HepG2 (cell line): ENCODE measurements around the gene NSD2. TPM values are rescaled to one million over a fixed set of nuclear protein-coding genes. Genes with fewer than 3 reads are reported as not detected.

Experiments used
- ATAC-seq: fragments of 200-7000 bp; cut with Tn5 transposase; 3 replicates; pipeline ENCODE4 v1.9.1; 2020; ENCODE audit warnings: mild to moderate bottlenecking, moderate library complexity
- BruUV-seq: library from RNA; stranded (reverse); fragments of 400-500 nt; replicated peaks from 2 replicates; lab custom pipeline; 2021; lab: Mats Ljungman, UMichigan
- CTCF ChIA-PET: fragments of 300-600 bp; formaldehyde crosslinking; extraction: SDS; loops from one replicate; lab custom pipeline; 2021; ENCODE audit warnings: low total read pairs, inconsistent platforms, low intra/inter-chr PET ratio; lab: Yijun Ruan, JAX
- POLR2A ChIA-PET: fragments of 350-600 bp; sonication (Branson Sonifier 250); formaldehyde crosslinking; loops from one replicate; lab custom pipeline; 2020; ENCODE audit warnings: antibody characterized with exemption, inconsistent platforms; lab: Yijun Ruan, JAX
- DNase-seq: peaks from one replicate; pipeline ENCODE4 v3.0.0-alpha.2; 2015; ENCODE audit warnings: low spot score
- FAIRE-seq: peaks from 3 replicates; lab custom pipeline; 2011; peaks lifted over from hg19 to GRCh38; lab: Jason Lieb, UNC
- H2AFZ ChIP-seq: one replicate; pipeline ENCODE4 v1.6.1; 2011; ENCODE audit warnings: low read length, inconsistent platforms
- H3K27ac ChIP-seq: fragments of 300-600 bp; 3 replicates; pipeline ENCODE4 v1.8.0; 2011; ENCODE audit warnings: mixed run types, mild to moderate bottlenecking, mixed read lengths, low read length, inconsistent platforms; ENCODE audit not compliant: insufficient read depth; ENCODE audit errors: extremely low read length
- H3K27me3 ChIP-seq, 2 experiments: fragments of 200-600 bp in 1 of 2; 2 replicates in 1 of 2; 3 replicates in 1 of 2; pipeline versions ENCODE4 v1.6.0 to v1.8.0; 2011; ENCODE audit warnings: low read length in 2 of 2, mild to moderate bottlenecking in 2 of 2, moderate library complexity in 2 of 2, inconsistent platforms in 1 of 2; ENCODE audit not compliant: insufficient read depth in 2 of 2, control insufficient read depth in 1 of 2
- H3K36me3 ChIP-seq, 2 experiments: fragments of 200-600 bp in 1 of 2; replicated peaks in 1 of 2; 2 replicates in 1 of 2; 3 replicates in 1 of 2; pipeline versions ENCODE4 v1.5.1 to v1.8.0; 2011; ENCODE audit warnings: low read length in 2 of 2, inconsistent platforms in 1 of 2; ENCODE audit not compliant: insufficient read depth in 2 of 2, control insufficient read depth in 1 of 2
- H3K4me1 ChIP-seq: 2 replicates; pipeline ENCODE4 v1.5.1; 2012; ENCODE audit warnings: low read length, inconsistent platforms; ENCODE audit not compliant: insufficient read depth
- H3K4me2 ChIP-seq: 2 replicates; pipeline ENCODE4 v1.6.0; 2011; ENCODE audit warnings: low read depth, low read length, inconsistent platforms
- H3K4me3 ChIP-seq, 3 experiments: fragments of 200-600 bp in 1 of 3; sonication (generic), shearing (Covaris generic) in 1 of 3; replicated peaks in 1 of 3; 2 replicates each; pipeline ENCODE4 v1.5.1; 2011 to 2016; ENCODE audit warnings: low read length in 3 of 3, inconsistent platforms in 2 of 3, low read depth in 2 of 3, mild to moderate bottlenecking in 2 of 3, control low read depth in 1 of 3, mixed read lengths in 1 of 3; ENCODE audit not compliant: insufficient read depth in 1 of 3
- H3K79me2 ChIP-seq: one replicate; pipeline ENCODE4 v1.6.1; 2011; ENCODE audit warnings: low read length, inconsistent platforms; ENCODE audit not compliant: insufficient read depth
- H3K9ac ChIP-seq: 2 replicates; pipeline ENCODE4 v1.6.0; 2011; ENCODE audit warnings: mild to moderate bottlenecking, low read depth, low read length, inconsistent platforms; ENCODE audit not compliant: insufficient read depth
- H3K9me3 ChIP-seq: 2 replicates; pipeline ENCODE4 v1.5.1; 2012; ENCODE audit warnings: mild to moderate bottlenecking, low read length
- H4K20me1 ChIP-seq: 2 replicates; pipeline ENCODE4 v1.6.0; 2011; ENCODE audit warnings: inconsistent platforms, mild to moderate bottlenecking, low read length, moderate library complexity; ENCODE audit not compliant: insufficient read depth
- EEA1 ChIP-seq: sonication (generic); formaldehyde crosslinking; IDR thresholded peaks from 2 replicates; pipeline ENCODE4 v1.5.1; 2020; ENCODE audit warnings: mild to moderate bottlenecking, missing genetic modification reagents, borderline replicate concordance
- HES4 ChIP-seq: sonication (generic); formaldehyde crosslinking; IDR thresholded peaks from 2 replicates; pipeline ENCODE4 v1.9.0; 2021; ENCODE audit warnings: mild to moderate bottlenecking, missing genetic modification reagents, borderline replicate concordance
- KAT8 ChIP-seq: IDR thresholded peaks from 2 replicates; pipeline ENCODE4 v1.6.1; 2016; ENCODE audit warnings: missing genetic modification reagents, missing compliant biosample characterization
- KMT2A ChIP-seq: sonication (generic); formaldehyde crosslinking; IDR thresholded peaks from 2 replicates; pipeline ENCODE4 v1.4.0; 2020; ENCODE audit warnings: missing genetic modification reagents
- LCORL ChIP-seq, 2 experiments: fragments of 450-650 bp in 1 of 2; sonication (generic) in 1 of 2; formaldehyde crosslinking in 1 of 2; IDR thresholded peaks; 2 replicates each; pipeline versions ENCODE4 v1.5.0 to v1.6.1; 2017 to 2020; ENCODE audit warnings: antibody characterized with exemption in 1 of 2, missing genetic modification reagents in 1 of 2
- NFRKB ChIP-seq: fragments of 450-650 bp; IDR thresholded peaks from 2 replicates; pipeline ENCODE4 v1.6.1; 2017
- PREB ChIP-seq: sonication (generic); formaldehyde crosslinking; IDR thresholded peaks from 2 replicates; pipeline ENCODE4 v1.4.0; 2020; ENCODE audit warnings: missing genetic modification reagents
- RNF219 ChIP-seq: sonication (generic); formaldehyde crosslinking; IDR thresholded peaks from 2 replicates; pipeline ENCODE4 v1.5.0; 2020; ENCODE audit warnings: mild to moderate bottlenecking, missing genetic modification reagents
- SP1 ChIP-seq, 2 experiments: fragments of 450-650 bp in 1 of 2; sonication (generic) in 1 of 2; formaldehyde crosslinking in 1 of 2; IDR thresholded peaks; 2 replicates each; pipeline versions ENCODE4 v1.4.0 to v1.6.1; 2016 to 2020; ENCODE audit warnings: missing genetic modification reagents in 1 of 2
- TRIM24 ChIP-seq: sonication (generic); formaldehyde crosslinking; IDR thresholded peaks from 2 replicates; pipeline ENCODE4 v1.8.0; 2022; ENCODE audit warnings: mild to moderate bottlenecking, missing genetic modification reagents
- ZNF180 ChIP-seq: sonication (generic); formaldehyde crosslinking; IDR thresholded peaks from 2 replicates; pipeline ENCODE4 v1.4.0; 2020; ENCODE audit warnings: low read depth, missing genetic modification reagents, borderline replicate concordance
- ZNF24 ChIP-seq: fragments of 450-650 bp; IDR thresholded peaks from 2 replicates; pipeline ENCODE4 v1.6.1; 2017; ENCODE audit warnings: antibody characterized with exemption, mild to moderate bottlenecking
- ZNF335 ChIP-seq: sonication (generic); formaldehyde crosslinking; IDR thresholded peaks from 2 replicates; pipeline ENCODE4 v1.4.0; 2020; ENCODE audit warnings: missing genetic modification reagents
- ZNF703 ChIP-seq: sonication (generic); formaldehyde crosslinking; IDR thresholded peaks from 2 replicates; pipeline ENCODE4 v1.5.1; 2020; ENCODE audit warnings: missing genetic modification reagents, mild to moderate bottlenecking, moderate library complexity, borderline replicate concordance
- ZNF781 ChIP-seq: sonication (generic); formaldehyde crosslinking; IDR thresholded peaks from 2 replicates; pipeline ENCODE4 v1.5.1; 2020; ENCODE audit warnings: borderline replicate concordance, mild to moderate bottlenecking, missing genetic modification reagents; ENCODE audit errors: not compliant biosample characterization
- WGBS: methylation state at CpG from one replicate; pipeline ENCODE4 v1.1.6; 2017; ENCODE audit warnings: low lambda C conversion rate; 5-methylcytosine and 5-hydroxymethylcytosine counted together
- in situ Hi-C: cut with HindIII; loops from 2 replicates; pipeline ENCODE4 v1.10.0; 2017; ENCODE audit warnings: low pct_unique_long_range_greater_than_20kb; ENCODE audit not compliant: extremely low pct_ligation_motif_present
- intact Hi-C: fragments of 100-400 bp; cut with micrococcal nuclease; formaldehyde crosslinking; loops from one replicate; pipeline ENCODE4 v1.10.0; 2022; ENCODE audit not compliant: unreplicated experiment
- polyA plus RNA-seq, 8 experiments: library from polyadenylated mRNA; depleted of rRNA in 3 of 8; stranded (reverse) in 7 of 8; unstranded in 1 of 8; fragments of >200 nt; fragmentation: Illumina TruSeq in 4 of 8; extraction: Trizol in 4 of 8; gene quantifications; 2 replicates each; pipeline versions ENCODE4 v1.2.1 to v1.2.3, GENCODE V29; 2011 to 2016; ENCODE audit warnings: low read depth in 4 of 8, missing spikeins in 1 of 8, mixed read lengths in 1 of 8; ENCODE audit not compliant: insufficient read depth in 1 of 8
- total RNA-seq, 5 experiments: library from RNA; depleted of rRNA; stranded (reverse); fragments of >200 nt; fragmentation: Illumina TruSeq; extraction: Trizol; gene quantifications; 2 replicates each; pipeline ENCODE4 v1.2.3, GENCODE V29; 2016; ENCODE audit warnings: low read depth in 1 of 5
- TF ChIP-seq, protein P1 (sequence below): IDR thresholded peaks from 2 replicates; pipeline ENCODE4 v1.6.1; 2016; ENCODE audit warnings: missing genetic modification reagents, missing compliant biosample characterization
- TF ChIP-seq, protein P2 (sequence below): sonication (generic); formaldehyde crosslinking; IDR thresholded peaks from 2 replicates; pipeline ENCODE4 v1.8.0; 2022; ENCODE audit warnings: missing genetic modification reagents, mild to moderate bottlenecking, moderate library complexity, borderline replicate concordance
- TF ChIP-seq, protein P3 (sequence below): sonication (generic); formaldehyde crosslinking; IDR thresholded peaks from 2 replicates; pipeline ENCODE4 v1.4.0; 2020; ENCODE audit warnings: low read depth, mild to moderate bottlenecking, missing genetic modification reagents
- TF ChIP-seq, protein P4 (sequence below): IDR thresholded peaks from 2 replicates; pipeline ENCODE4 v1.6.1; 2016; ENCODE audit warnings: low read depth, borderline replicate concordance

Gene NSD2
- total and polyA plus RNA-seq, 2 of the 13 experiments (the other 11 are each of a cell fraction or from before 2014, with no cell fraction given), result 22.0 to 65.9 TPM

- no peaks in the 10 kb centered on the region for H3K27me3 ChIP-seq
- CTCF ChIA-PET, result no interaction called here
- POLR2A ChIA-PET, result no interaction called here
- H4K20me1 ChIP-seq, result no peaks in the 10 kb centered on the region
- no peaks in the 10 kb centered on the region for H3K79me2 ChIP-seq
- no peaks in the 10 kb centered on the region for H3K9me3 ChIP-seq
- no TSS peak for BruUV-seq
- no peak overlapping the region for H3K9ac ChIP-seq
- FAIRE-seq (no peak), DNase-seq (no peak), ATAC-seq (no peak)
- H3K27ac ChIP-seq, result no peak overlapping the region
- in situ Hi-C loops, result no loop called here
- no peak overlapping the region for H3K4me3 ChIP-seq
- WGBS, result 96% methylated on average over 19 of the region's 19 CpGs
- intact Hi-C loops, result no loop called here
- H3K36me3 ChIP-seq, result peaks cover 22 to 32% of the 10 kb centered on the region in 2 experiments; a peak in 4 of 5 replicates
- no peak overlapping the region for H2AFZ ChIP-seq
- H3K4me1 ChIP-seq, result peaks cover 27% of the 10 kb centered on the region
- H3K4me2 ChIP-seq, result no peak overlapping the region
- TF ChIP-seq, protein P1, sequence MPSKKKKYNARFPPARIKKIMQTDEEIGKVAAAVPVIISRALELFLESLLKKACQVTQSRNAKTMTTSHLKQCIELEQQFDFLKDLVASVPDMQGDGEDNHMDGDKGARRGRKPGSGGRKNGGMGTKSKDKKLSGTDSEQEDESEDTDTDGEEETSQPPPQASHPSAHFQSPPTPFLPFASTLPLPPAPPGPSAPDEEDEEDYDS, result no peak
- TF ChIP-seq ZNF703 (CRISPR knock-in tag) (no peak), RNF219 (CRISPR knock-in tag) (no peak), EEA1 (CRISPR knock-in tag) (no peak), HES4 (CRISPR knock-in tag) (no peak), KAT8 (CRISPR knock-in tag) (no peak), ZNF335 (CRISPR knock-in tag) (no peak), PREB (CRISPR knock-in tag) (no peak), NFRKB (no peak), SP1 (IDR thresholded peaks at IDR 0.05) (no peak), SP1 (CRISPR knock-in tag; IDR thresholded peaks at IDR 0.05) (no peak), ZNF781 (CRISPR knock-in tag) (no peak), KMT2A (CRISPR knock-in tag) (no peak), ZNF24 (no peak), TRIM24 (CRISPR knock-in tag) (no peak), ZNF180 (CRISPR knock-in tag) (no peak), LCORL (IDR thresholded peaks at IDR 0.05) (no peak), LCORL (CRISPR knock-in tag; IDR thresholded peaks at IDR 0.05) (no peak)
- TF ChIP-seq, protein P2, sequence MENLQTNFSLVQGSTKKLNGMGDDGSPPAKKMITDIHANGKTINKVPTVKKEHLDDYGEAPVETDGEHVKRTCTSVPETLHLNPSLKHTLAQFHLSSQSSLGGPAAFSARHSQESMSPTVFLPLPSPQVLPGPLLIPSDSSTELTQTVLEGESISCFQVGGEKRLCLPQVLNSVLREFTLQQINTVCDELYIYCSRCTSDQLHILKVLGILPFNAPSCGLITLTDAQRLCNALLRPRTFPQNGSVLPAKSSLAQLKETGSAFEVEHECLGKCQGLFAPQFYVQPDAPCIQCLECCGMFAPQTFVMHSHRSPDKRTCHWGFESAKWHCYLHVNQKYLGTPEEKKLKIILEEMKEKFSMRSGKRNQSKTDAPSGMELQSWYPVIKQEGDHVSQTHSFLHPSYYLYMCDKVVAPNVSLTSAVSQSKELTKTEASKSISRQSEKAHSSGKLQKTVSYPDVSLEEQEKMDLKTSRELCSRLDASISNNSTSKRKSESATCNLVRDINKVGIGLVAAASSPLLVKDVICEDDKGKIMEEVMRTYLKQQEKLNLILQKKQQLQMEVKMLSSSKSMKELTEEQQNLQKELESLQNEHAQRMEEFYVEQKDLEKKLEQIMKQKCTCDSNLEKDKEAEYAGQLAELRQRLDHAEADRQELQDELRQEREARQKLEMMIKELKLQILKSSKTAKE (CRISPR knock-in tag), result no peak
- TF ChIP-seq, protein P3, sequence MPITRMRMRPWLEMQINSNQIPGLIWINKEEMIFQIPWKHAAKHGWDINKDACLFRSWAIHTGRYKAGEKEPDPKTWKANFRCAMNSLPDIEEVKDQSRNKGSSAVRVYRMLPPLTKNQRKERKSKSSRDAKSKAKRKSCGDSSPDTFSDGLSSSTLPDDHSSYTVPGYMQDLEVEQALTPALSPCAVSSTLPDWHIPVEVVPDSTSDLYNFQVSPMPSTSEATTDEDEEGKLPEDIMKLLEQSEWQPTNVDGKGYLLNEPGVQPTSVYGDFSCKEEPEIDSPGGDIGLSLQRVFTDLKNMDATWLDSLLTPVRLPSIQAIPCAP (CRISPR knock-in tag), result no peak
- TF ChIP-seq, protein P4, sequence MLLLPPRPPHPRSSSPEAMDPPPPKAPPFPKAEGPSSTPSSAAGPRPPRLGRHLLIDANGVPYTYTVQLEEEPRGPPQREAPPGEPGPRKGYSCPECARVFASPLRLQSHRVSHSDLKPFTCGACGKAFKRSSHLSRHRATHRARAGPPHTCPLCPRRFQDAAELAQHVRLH, result no peak
These were observed 45.9 kb upstream of the NSD2 start for GRCh38 chr4:1825326-1825725.
